GM21576 (cell line): ENCODE data around the gene PRR16.

Experiments used
- ATAC-seq: cut with Tn5 transposase; IDR thresholded peaks from one replicate; pipeline ENCODE4 v1.9.1; 2021; ENCODE audit warnings: mild to moderate bottlenecking, moderate library complexity; ENCODE audit not compliant: unreplicated experiment

Gene PRR16

GRCh38 chr5:120564013-120564412 is 99.9 kb downstream of the PRR16 start:
- no peak for ATAC-seq

DNA sequence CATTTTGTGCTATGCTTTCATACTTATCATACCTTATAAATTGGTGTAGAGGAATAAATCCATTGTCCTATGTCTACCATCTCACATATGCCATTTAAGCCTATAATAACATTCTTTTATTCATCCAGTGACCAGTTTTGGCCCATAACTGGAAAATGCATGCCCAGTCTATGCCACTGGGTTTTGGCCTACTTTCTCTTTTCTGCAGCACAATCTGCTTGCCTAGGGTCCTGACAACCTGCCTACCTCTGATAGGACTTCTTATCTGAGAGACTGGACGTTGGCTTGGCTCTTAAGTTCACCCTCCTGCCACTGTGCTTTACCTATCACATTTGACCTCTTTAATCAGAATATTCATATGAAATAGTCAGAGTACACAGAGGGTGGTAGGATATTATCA is 103.0 kb downstream of the PRR16 start:
- ATAC-seq = no peak

DNA sequence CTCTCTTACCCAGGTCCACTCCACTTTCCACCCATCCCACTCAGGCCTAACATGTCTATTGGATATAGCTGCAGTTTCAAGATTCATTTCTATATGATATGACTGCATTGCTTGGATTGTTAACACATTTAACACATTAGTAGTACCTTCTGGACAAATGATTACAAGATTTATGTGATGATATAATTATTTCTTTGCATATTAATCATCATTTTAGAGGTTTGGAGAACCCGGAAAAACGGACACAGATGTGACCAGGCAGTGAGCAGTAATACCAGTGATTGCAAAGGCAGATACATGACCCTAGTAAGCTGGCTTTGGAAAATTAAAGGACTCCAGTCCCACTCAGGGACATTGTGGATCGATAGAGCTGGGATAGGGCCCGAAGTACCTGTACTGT is 103.8 kb downstream of the PRR16 start:
- ATAC-seq = no peak

DNA sequence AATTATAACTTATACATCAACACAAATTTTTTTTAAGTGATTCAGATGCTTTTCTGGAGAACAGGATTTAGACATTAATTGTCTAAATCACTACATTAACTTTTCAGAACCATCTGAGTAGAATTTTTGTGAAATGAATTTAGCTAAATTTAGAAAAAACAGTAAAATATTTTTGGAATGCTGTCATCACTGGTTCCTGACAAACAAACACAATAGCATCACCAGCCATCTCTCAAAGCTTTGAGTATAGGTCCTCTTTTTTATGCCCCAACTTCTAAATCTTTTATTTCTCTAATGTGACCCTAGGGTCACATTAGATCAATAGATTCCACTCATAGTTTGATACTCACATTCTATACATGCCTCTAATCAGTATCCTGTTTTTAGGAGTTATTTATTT is 104.6 kb downstream of the PRR16 start:
- no peak for ATAC-seq

DNA sequence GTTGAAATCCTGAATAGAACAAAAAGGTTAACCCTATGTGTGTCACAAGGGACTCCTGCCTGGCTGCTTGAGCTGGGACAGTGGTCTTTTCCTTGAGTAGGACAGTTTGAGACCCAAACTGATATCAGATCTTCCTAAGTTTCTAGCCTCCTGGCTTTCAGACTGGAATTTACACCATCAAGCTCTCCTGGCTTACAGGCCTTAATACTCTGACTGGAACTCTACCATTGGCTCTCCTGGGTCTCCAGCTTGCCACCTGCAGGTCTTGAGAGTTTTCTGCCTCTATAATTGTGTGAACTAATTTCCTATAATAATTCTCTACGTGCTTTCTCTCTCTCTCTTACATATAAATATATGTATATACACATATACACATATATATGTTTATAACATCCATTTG is 112.5 kb downstream of the PRR16 start:
- no peak for ATAC-seq

DNA sequence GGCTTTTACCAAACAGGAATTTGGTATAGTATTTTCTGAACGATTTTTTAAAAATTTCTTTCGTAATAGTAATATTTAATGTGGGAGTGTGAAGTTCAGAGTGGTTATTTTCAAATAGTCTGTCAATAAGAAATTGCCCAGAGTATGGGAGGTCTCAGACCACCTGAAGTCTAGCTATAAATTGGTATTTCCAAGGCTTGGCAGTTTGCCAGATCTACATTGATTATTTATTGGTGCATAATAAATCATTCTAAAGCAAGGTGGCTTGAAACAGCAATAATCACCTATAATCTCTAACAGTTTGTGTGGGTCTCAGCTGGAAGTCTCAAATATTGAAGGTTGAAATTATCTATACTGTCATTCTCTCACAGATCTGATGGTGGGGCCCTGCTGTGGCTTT is 118.5 kb downstream of the PRR16 start:
- ATAC-seq = no peak

DNA sequence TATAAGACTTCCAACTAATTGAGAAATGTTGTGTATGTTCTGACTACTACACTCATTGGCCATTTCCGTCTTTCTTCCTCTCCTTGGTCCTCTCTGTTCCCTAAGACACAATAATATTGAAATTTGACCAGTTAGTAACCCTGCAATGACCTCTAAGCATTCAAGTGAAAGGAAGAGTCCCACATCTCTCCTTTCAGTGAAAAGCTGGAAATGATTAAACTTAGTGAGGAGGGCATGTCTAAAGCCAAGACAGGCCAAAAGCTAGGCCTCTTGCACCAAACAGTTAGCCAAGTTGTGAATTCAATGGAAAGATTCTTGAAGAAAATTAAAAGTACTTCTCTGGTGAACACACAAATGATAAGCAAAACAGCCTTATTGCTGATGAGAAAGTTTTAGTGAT is 122.5 kb downstream of the PRR16 start:
- no peak for ATAC-seq

DNA sequence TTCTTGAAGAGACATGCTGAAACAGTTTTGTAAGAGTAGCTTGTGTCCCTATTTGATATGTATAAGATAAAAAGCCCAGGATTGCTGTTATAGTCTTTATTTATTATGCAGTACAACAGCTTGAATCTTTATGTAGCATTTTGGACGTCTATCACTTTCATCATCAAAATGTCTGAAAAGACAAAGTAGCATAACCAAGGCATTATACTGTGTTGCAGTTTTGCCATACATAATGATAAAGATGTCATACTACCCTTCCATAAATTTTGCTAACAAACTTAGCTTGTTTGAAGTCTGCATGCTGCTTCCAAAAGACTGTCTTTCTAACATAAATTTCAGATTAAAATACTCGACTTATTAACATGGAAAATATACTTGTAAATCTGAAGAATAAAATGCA is 127.8 kb downstream of the PRR16 start:
- ATAC-seq = no peak

DNA sequence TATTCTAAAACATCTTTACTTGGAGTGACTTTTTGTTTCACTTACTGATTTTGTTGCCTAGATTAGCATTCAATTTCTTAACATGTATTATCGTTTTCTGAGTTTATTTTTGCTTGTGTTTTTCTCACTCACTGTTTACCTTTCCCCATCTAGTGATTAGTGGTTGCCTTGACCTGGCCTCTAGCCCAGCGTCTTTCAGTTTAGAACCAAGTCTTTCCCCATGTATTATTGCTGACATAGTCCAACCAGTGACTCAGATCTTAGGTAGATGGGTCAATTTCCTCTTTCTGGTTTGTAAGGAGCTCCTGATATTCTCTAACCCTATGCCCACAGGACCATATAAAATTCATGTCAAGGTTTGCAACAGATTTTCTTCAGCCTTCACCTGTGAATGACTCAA is 135.5 kb downstream of the PRR16 start:
- no peak for ATAC-seq

GRCh38 chr5:120600639-120601038 is 136.5 kb downstream of the PRR16 start:
- ATAC-seq = no peak

GRCh38 chr5:120602033-120602432 is 137.9 kb downstream of the PRR16 start:
- ATAC-seq = no peak

DNA sequence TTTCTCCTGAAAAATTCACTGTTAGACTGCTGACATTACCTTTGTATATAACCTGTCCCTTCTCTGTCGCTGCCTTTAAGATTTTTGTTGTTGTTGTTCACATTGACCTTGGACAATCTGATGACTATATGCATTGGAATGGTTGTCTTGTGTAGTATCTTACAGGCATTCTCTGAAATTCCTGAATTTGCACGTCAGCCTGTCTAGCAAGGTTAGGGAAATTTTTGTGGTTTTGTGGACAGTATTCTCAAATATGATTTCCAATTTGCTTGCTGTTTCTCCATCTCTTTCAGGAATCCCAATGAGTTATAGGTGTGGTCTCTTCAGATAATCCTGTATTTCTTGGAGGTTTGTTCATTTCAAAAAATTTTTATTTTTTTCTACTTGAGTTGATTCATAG is 140.8 kb downstream of the PRR16 start:
- ATAC-seq = no peak

DNA sequence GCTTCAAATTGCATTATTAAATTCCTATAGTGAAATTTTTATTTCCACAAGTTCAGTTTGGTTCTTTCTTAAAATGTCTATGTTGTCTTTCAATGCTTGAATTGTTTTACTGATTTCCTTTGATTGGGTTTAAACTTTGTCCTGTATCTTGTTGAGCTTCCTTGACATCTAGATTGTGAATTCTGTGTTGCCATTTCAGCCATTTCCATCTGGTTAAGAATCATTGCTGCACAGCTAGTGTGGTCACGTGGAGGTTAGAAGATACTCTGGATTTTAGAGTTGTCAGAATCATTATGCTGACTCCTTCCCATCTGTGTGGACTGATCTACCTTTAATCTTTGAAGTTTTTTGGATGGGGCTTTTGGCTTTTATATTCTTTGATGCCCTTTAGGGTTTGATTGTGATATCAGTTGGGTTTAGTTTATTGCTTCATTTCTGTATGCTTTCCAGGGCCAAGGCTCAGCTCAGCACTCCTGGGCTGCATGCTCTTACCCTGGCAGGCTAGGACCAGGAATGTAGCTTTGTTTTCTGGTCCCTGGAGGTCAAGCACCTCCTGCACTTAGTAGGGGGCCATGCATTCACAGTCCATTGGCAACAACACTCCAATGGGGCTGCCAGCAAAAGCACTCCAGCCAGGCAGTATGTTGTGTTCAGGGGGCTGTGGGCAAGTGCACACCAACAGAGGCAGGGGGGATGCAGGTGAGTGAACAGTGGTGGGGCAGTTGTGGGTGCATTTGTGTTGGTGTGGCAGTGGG is 141.4 kb downstream of the PRR16 start:
- no peak for ATAC-seq

DNA sequence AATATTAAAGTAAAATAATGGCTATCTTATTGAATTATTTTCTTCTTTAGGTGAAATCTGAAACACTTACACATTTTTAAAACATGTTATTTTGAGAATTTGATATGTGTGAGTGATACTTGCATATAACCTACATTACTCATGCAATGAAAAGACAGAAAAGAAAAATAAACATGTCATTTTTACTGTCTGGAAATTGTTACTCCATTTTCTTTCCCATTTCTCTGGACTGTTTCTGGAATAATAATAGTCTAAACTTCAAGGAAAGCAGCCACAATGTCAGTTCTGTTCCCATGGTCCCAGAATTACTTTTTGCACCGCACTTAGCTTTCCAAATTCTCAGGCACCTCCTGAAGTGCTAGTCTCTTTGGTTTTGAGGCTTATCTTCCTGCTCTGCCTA is 145.5 kb downstream of the PRR16 start:
- ATAC-seq = no peak

DNA sequence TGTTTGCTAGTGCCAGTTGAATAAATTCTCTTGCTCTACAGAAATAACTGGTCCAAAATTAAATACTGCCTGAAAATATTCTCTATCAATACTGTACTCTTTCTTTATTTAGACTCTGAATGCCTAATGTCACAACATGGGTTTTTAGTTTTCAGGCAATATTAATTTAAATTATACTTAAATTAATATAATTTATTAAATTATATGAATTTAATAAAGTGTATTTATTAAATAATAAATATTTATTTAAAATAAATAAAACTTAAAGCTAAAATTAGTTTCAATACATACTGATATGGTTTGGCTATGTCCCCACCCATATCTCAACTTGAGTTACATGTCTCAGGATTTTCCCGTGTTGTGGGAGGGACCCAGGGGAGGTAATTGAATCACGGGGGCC is 146.0 kb downstream of the PRR16 start:
- no peak for ATAC-seq

DNA sequence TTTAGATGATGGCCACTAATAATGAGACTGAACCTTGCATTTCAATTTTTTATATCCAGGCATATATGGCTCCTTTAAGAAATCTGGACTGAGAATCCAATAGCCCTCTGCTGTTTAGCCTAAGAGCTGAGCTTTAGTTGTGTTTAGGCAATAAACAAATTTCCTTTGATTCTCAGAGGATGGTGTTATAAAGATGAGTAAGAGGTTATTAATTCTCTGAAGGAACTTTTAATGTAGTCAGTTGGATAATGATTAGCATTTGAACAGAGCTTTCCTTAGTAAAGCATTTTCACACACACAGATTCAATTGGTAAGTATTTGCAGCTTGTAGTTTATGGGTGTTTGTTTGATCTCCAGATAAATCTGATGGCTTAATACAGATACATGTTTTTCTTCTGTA is 149.6 kb downstream of the PRR16 start:
- ATAC-seq = no peak

DNA sequence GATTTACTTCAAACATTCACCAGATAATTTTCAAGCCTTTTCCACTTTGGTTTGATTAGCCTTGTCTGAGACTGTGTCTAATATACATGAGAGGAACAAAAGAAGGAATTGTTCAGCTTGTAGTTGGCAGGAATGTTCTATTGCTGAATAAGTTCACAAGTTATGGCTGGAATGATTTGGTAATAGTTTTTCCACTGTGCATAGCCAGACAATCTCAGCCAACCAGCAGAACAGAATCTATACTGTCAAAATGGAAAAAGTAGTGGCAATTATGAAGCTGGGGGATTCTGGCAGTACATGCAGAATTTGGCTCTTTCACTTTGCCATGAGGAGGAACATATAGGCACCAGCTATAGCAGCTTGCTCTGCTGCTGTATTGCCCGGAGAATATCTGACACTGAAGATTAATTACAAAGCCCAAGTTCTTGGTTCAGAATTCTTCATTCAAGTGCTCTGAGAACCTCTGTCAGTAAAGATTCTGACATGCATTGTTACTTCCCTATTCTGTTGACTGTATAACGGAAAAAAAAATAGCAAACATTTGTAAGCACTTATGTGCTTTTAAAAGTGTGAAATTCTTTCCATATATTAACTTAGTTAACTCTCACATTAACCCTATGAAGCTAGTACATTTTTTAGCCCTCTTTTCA is 150.6 kb downstream of the PRR16 start:
- ATAC-seq = no peak

- no peak for ATAC-seq
Observed at GRCh38 chr5:120615967-120616645, 152.0 kb downstream of the PRR16 start.

GRCh38 chr5:120621339-120621738 is 157.2 kb downstream of the PRR16 start:
- ATAC-seq = no peak

- no peak for ATAC-seq
Observed at GRCh38 chr5:120624021-120624563, 160.0 kb downstream of the PRR16 start.

- no peak for ATAC-seq
Observed at GRCh38 chr5:120628156-120628555, 164.1 kb downstream of the PRR16 start.

- no peak for ATAC-seq
Observed at GRCh38 chr5:120630550-120630949, 166.4 kb downstream of the PRR16 start.
